ENCODE data around the gene UST.

- TF ChIP-seq, protein P1, sequence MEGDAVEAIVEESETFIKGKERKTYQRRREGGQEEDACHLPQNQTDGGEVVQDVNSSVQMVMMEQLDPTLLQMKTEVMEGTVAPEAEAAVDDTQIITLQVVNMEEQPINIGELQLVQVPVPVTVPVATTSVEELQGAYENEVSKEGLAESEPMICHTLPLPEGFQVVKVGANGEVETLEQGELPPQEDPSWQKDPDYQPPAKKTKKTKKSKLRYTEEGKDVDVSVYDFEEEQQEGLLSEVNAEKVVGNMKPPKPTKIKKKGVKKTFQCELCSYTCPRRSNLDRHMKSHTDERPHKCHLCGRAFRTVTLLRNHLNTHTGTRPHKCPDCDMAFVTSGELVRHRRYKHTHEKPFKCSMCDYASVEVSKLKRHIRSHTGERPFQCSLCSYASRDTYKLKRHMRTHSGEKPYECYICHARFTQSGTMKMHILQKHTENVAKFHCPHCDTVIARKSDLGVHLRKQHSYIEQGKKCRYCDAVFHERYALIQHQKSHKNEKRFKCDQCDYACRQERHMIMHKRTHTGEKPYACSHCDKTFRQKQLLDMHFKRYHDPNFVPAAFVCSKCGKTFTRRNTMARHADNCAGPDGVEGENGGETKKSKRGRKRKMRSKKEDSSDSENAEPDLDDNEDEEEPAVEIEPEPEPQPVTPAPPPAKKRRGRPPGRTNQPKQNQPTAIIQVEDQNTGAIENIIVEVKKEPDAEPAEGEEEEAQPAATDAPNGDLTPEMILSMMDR (IDR thresholded peaks at IDR 0.05 in 2 of 3, conservative IDR thresholded peaks at IDR 0.05 in 1 of 3; ENCODE audit: borderline replicate concordance in 1 of 3, insufficient read depth in 1 of 3, low read depth in 2 of 3, low read length in 2 of 3), result no peak
- TF ChIP-seq SRF (IDR thresholded peaks at IDR 0.05; ENCODE audit: low read depth), result no peak
Measured at GRCh38 chr6:149094934-149095351, 348.1 kb downstream of the UST start.
